Right hindlimb (tissue), 1 donor: Measurements from ENCODE around the gene GTF3A.
"Not testable (repeated sequence)": the region's sequence is repeated elsewhere in the genome, so short reads cannot be mapped to it uniquely, and the experiment has no call there.

Experiments
- DNase-seq: peaks from one replicate; pipeline ENCODE4 v3.0.0-alpha.2; 2018

The GTF3A gene

GRCh38 chr13:27424246-27425157 lies at the start of gene GTF3A:
Gene GTF3A, plus strand, starts transcription at chr13:27424619.
- peak; percentile 91 for DNase-seq

GRCh38 chr13:27374650-27375049 lies 49.8 kb upstream of the GTF3A start:
- DNase-seq = peak; percentile 76

GRCh38 chr13:27375686-27376326 lies 48.6 kb upstream of the GTF3A start:
- DNase-seq = peak; percentile 75

DNA sequence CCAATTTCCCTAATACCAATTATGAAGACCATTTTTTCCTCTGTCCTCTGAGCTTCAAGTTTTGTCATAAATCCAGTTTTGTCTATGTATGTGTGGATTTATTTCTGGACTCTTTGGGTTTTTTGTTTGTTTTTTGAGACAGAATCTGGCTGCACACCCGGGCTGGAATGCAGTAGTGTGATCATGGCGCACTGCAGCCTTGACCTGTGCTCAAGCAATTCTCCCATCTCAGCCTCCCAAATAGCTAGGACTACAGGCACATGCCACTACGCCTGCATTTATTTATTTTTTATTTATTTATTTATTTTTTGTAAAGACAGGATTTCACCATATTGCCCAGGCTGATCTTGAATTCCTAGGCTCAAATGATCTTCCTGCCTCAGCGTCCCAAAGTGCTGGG lies 45.3 kb upstream of the GTF3A start:
- DNase-seq = no peak

GRCh38 chr13:27379694-27380641 lies 44.5 kb upstream of the GTF3A start:
- peak; percentile 73 for DNase-seq

- DNase-seq = no peak
These were observed 42.8 kb upstream of the GTF3A start for GRCh38 chr13:27381601-27382000.

- no peak for DNase-seq
These were observed 41.1 kb upstream of the GTF3A start for GRCh38 chr13:27383104-27383921.

DNA sequence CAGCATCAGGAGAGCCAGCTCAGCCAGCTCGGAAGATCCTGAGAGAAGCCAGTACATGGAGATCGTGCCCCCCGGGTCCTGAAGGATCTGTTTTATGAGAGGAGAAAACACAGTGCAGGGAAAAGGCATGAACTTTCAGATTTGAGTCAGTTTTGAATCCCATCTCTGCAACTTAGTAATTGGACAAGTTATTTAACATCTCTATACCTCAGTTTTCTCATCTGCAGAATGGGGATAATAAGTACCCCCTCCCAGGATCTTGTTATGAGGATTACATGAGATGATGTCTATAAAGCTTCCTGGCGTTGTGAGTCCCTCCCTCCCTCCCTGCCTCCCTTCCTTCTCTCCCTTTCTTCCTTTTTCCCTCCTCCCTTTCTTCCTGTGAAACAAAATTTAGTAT lies 40.1 kb upstream of the GTF3A start:
- no peak for DNase-seq

DNA sequence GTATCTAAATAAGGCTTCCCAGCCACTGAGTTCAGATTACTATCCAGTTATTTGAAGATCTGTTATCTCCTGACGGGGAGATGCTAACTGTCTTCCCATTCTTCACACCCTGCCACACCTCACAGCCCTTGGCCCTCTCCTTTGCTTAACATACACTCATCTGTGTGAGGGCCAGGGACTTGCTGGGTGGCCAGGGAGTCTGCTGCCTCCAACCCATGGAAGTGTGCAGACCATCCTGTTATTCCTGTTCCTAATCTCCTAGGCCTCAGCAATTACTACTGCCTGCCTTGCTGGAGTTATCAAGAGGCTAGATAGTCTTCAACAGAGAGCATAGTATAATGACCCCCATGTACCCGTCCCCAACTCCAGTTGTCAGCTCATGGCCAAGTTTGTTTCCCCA lies 36.2 kb upstream of the GTF3A start:
- DNase-seq = no peak

GRCh38 chr13:27389891-27390290 lies 34.5 kb upstream of the GTF3A start:
- DNase-seq = no peak

DNA sequence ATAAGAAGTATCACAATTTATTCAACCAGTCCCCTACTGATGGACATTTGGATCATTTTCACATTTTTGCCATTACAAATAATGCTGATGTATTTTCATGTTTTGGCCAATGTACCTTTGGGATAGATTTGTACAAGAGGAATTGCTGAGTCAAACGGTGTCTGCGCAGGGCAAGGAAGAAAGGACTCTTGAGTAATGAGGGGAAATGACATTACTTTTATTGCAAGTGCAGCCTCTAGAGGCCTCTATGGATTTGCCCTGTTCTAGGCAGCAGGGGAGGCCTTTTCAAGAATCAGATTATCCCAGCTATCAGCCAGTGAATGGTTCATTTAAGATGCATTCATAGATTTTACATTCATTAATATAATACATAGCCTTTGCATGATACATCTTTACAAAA lies 32.9 kb upstream of the GTF3A start:
- no peak for DNase-seq

DNA sequence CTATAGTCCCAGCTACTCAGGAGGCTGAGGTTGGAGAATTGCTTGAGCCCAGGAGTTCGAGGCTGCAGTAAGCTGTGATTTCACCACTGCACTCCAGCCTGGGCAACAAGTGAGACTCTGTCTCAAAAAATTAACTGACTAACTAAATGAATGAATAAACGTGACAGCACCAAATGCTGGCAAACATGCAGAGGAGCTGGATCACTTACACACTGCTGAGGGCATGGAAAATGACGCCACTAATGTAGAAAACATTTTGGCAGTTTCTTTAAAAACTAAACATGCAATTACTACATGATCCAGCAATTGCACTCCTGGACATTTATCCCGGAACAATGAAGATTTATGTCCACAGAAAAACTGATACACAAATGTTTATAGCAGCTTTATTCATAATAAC lies 31.3 kb upstream of the GTF3A start:
- DNase-seq = no peak

- no peak for DNase-seq
These were observed 29.4 kb upstream of the GTF3A start for GRCh38 chr13:27395007-27395510.

- no peak for DNase-seq
These were observed 28.1 kb upstream of the GTF3A start for GRCh38 chr13:27396252-27396846.

GRCh38 chr13:27398360-27398759 lies 26.1 kb upstream of the GTF3A start:
- no peak for DNase-seq

GRCh38 chr13:27400405-27400804 lies 24.0 kb upstream of the GTF3A start:
- not testable (repeated sequence) for DNase-seq

GRCh38 chr13:27401210-27401609 lies 23.2 kb upstream of the GTF3A start:
- peak; percentile 34 for DNase-seq

GRCh38 chr13:27403203-27403678 lies 21.2 kb upstream of the GTF3A start:
- DNase-seq = peak; percentile 51

- no peak for DNase-seq
These were observed 20.6 kb upstream of the GTF3A start for GRCh38 chr13:27403727-27404385.

DNA sequence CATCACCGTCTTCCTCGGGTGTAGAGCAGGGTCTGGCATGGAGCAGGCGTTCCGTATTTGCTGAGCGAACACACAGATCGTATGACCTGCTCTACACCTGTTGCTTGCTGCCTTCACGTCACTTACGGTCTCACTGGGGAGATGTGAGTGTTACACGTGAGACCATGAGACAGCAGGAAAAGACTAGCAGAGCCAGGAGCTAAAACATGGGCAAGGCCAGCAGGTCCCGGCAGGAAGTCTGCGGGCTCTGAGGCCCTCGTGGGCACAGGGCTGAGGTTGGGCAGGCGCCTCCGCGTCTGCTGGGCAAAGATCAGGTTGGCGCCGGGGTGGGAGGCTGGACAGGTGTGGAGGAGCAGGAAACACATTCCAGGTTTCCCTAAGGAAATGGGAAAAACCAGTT lies 19.7 kb upstream of the GTF3A start:
- DNase-seq = no peak
